ENCODE data around the gene NR0B2. TPM values are rescaled to one million over a fixed set of nuclear protein-coding genes. Genes with fewer than 3 reads are reported as not detected.

Gene NR0B2
- total and polyA plus RNA-seq, 10 of the 15 experiments (the other 5 are each of a cell fraction or from before 2014, with no cell fraction given) = not detected

DNA sequence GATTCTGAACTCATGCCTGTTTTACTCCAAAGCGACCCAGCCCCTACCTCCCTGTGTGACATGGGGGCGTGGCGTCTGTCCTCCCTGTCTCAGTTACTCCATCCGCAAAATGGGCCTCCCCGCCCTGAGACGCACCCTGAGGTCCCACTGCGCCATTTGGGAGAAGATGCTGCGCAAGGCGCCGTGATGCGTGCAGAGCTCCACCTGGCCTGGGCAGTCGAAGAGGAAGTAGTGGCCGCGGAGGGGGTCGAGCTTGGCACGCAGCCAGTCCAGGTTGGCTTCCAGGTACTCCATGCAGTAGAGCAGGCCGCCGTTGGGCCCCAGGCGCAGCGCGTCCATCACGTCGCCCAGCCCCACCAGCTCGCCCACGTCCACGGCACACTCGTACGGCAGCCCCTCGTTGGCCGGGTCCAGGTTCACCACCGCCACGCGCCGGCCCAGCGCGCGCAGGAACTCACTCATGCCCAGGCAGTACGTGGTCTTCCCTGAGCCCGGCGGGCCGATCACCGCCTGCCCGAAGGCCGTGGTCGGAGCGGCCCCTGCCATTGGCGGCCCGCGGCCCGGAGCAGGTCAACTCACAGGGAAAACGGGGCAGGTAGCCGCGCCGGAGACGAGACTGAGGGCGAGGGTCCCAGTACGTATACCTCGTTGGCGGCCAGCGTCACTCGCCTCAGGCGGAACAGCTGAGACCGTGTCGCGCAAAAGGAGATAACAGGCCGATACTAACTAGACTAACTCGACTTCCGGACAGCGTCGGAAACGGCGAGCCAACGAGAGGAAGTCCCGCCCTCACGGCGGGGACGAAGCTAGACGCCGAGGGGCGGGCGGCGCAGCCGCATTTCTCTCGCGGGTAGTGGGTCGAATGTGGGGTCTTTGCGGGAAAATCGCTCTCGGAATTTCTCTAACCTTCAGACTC is 24.0 kb downstream of the NR0B2 start, which contains the start of gene GPN2 (continued):
- TF ChIP-seq, protein P1, sequence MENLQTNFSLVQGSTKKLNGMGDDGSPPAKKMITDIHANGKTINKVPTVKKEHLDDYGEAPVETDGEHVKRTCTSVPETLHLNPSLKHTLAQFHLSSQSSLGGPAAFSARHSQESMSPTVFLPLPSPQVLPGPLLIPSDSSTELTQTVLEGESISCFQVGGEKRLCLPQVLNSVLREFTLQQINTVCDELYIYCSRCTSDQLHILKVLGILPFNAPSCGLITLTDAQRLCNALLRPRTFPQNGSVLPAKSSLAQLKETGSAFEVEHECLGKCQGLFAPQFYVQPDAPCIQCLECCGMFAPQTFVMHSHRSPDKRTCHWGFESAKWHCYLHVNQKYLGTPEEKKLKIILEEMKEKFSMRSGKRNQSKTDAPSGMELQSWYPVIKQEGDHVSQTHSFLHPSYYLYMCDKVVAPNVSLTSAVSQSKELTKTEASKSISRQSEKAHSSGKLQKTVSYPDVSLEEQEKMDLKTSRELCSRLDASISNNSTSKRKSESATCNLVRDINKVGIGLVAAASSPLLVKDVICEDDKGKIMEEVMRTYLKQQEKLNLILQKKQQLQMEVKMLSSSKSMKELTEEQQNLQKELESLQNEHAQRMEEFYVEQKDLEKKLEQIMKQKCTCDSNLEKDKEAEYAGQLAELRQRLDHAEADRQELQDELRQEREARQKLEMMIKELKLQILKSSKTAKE (IDR thresholded peaks at IDR 0.05; ENCODE audit: low read depth, poor library complexity, severe bottlenecking) = no peak
- TF ChIP-seq ZSCAN29 (IDR thresholded peaks at IDR 0.05) (no peak), EP300 (IDR thresholded peaks at IDR 0.05; ENCODE audit: borderline replicate concordance in 1 of 2, control insufficient read depth in 1 of 2, low read depth in 2 of 2, low read length in 2 of 2) (no peak; a peak in 1 of 4 replicates), GABPA (IDR thresholded peaks at IDR 0.05; ENCODE audit: low read depth) (peak; percentile 94), KLF5 (IDR thresholded peaks at IDR 0.05; ENCODE audit: partially characterized antibody) (no peak), CREB1 (IDR thresholded peaks at IDR 0.05; ENCODE audit: low read depth) (peak; percentile 78; the same call in 1 of the 2 replicates), STAT3 (IDR thresholded peaks at IDR 0.05; ENCODE audit: low read depth, low read length) (no peak), CBX3 (IDR thresholded peaks at IDR 0.05; ENCODE audit: borderline replicate concordance, low read depth) (no peak), IKZF1 (conservative IDR thresholded peaks at IDR 0.05) (0 out of 2 replicates have a peak, but pooled peaks have one; percentile 63), NFYB (IDR thresholded peaks at IDR 0.05; ENCODE audit: insufficient read depth, low read depth, low read length) (no peak), CHD2 (IDR thresholded peaks at IDR 0.05; ENCODE audit: borderline replicate concordance, low read depth, low read length) (0 out of 2 replicates have a peak, but pooled peaks have one; percentile 33), MXI1 (IDR thresholded peaks at IDR 0.05; ENCODE audit: low read depth, low read length) (peak; percentile 73; the same call in 1 of the 2 replicates), MYC (IDR thresholded peaks at IDR 0.05; ENCODE audit: insufficient read depth, insufficient read length, insufficient replicate concordance, low read length, severe bottlenecking) (no peak), PAX8 (IDR thresholded peaks at IDR 0.05) (no peak), YY1 (IDR thresholded peaks at IDR 0.05; ENCODE audit: low read depth, low read length) (0 out of 2 replicates have a peak, but pooled peaks have one; percentile 41), SP1 (IDR thresholded peaks at IDR 0.05; ENCODE audit: low read depth, low read length) (peak; percentile 7), STAT1 (conservative IDR thresholded peaks at IDR 0.05) (no peak), RFX5 (IDR thresholded peaks at IDR 0.05; ENCODE audit: low read depth, low read length) (no peak)
- TF ChIP-seq, protein P2, sequence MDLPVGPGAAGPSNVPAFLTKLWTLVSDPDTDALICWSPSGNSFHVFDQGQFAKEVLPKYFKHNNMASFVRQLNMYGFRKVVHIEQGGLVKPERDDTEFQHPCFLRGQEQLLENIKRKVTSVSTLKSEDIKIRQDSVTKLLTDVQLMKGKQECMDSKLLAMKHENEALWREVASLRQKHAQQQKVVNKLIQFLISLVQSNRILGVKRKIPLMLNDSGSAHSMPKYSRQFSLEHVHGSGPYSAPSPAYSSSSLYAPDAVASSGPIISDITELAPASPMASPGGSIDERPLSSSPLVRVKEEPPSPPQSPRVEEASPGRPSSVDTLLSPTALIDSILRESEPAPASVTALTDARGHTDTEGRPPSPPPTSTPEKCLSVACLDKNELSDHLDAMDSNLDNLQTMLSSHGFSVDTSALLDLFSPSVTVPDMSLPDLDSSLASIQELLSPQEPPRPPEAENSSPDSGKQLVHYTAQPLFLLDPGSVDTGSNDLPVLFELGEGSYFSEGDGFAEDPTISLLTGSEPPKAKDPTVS (IDR thresholded peaks at IDR 0.05; ENCODE audit: low read depth, low read length) = no peak
- TF ChIP-seq, protein P3, sequence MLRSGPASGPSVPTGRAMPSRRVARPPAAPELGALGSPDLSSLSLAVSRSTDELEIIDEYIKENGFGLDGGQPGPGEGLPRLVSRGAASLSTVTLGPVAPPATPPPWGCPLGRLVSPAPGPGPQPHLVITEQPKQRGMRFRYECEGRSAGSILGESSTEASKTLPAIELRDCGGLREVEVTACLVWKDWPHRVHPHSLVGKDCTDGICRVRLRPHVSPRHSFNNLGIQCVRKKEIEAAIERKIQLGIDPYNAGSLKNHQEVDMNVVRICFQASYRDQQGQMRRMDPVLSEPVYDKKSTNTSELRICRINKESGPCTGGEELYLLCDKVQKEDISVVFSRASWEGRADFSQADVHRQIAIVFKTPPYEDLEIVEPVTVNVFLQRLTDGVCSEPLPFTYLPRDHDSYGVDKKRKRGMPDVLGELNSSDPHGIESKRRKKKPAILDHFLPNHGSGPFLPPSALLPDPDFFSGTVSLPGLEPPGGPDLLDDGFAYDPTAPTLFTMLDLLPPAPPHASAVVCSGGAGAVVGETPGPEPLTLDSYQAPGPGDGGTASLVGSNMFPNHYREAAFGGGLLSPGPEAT (IDR thresholded peaks at IDR 0.05; ENCODE audit: low read depth) = peak; percentile 26; the same call in 1 of the 2 replicates
- TF ChIP-seq, protein P4, sequence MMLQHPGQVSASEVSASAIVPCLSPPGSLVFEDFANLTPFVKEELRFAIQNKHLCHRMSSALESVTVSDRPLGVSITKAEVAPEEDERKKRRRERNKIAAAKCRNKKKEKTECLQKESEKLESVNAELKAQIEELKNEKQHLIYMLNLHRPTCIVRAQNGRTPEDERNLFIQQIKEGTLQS (IDR thresholded peaks at IDR 0.05; ENCODE audit: borderline replicate concordance, extremely low read depth, low read depth, low read length) = no peak
- TF ChIP-seq, protein P5, sequence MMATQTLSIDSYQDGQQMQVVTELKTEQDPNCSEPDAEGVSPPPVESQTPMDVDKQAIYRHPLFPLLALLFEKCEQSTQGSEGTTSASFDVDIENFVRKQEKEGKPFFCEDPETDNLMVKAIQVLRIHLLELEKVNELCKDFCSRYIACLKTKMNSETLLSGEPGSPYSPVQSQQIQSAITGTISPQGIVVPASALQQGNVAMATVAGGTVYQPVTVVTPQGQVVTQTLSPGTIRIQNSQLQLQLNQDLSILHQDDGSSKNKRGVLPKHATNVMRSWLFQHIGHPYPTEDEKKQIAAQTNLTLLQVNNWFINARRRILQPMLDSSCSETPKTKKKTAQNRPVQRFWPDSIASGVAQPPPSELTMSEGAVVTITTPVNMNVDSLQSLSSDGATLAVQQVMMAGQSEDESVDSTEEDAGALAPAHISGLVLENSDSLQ (IDR thresholded peaks at IDR 0.05) = peak; percentile 32; the same call in 1 of the 2 replicates
